HG02870 (cell line): ENCODE measurements around the gene TPBG.
"Not testable (repeated sequence)": the region's sequence is repeated elsewhere in the genome, so short reads cannot be mapped to it uniquely, and the experiment has no call there.

ENCODE experiments used
- ATAC-seq: cut with Tn5 transposase; IDR thresholded peaks from one replicate; pipeline ENCODE4 v1.9.1; 2021; ENCODE audit warnings: mild to moderate bottlenecking, moderate library complexity; ENCODE audit not compliant: unreplicated experiment

TPBG gene

GRCh38 chr6:82372656-82373055 is 9.0 kb downstream of the TPBG start:
- ATAC-seq, result no peak

GRCh38 chr6:82374516-82374915 is 10.9 kb downstream of the TPBG start:
- no peak for ATAC-seq

- ATAC-seq, result no peak
These were observed 13.0 kb downstream of the TPBG start for GRCh38 chr6:82376636-82377035.

GRCh38 chr6:82380566-82381185 is 17.1 kb downstream of the TPBG start:
- ATAC-seq, result no peak

- peak; percentile 80 for ATAC-seq
These were observed 17.7 kb downstream of the TPBG start for GRCh38 chr6:82381278-82381677.

- ATAC-seq, result no peak
These were observed 21.5 kb downstream of the TPBG start for GRCh38 chr6:82385102-82385501.

- ATAC-seq, result no peak
These were observed 21.9 kb downstream of the TPBG start for GRCh38 chr6:82385546-82385945.

DNA sequence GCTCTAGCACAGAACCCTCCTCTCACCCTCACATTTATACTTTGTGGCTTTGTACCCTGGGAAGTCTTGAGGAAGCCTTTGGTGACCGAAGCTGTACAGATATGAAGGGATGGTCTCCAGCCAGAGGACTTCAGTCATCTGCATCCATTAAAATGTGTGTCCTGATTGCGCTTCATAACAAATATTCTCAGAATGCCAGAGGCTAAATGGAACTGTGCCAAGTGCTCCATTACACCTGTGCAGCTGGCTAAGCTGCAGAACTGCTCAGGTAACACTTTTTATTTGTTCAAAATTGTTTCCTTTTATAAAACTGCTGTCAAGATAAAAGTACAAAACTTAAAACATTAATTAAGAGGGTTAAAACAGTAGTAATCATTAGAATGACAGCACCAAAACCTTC is 22.3 kb downstream of the TPBG start:
- ATAC-seq, result no peak

DNA sequence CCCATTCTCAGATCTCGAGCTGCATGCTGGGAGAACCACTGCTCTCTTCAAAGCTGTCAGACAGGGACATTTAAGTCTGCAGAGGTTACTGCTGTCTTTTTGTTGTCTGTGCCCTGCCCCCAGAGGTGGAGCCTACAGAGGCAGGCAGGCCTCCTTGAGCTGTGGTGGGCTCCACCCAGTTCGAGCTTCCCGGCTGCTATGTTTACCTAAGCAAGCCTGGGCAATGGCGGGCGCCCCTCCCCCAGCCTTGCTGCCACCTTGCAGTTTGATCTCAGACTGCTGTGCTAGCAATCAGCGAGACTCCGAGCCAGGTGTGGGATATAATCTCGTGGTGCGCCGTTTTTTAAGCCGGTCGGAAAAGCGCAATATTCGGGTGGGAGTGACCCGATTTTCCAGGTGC is 31.2 kb downstream of the TPBG start:
- ATAC-seq, result not testable (repeated sequence)

DNA sequence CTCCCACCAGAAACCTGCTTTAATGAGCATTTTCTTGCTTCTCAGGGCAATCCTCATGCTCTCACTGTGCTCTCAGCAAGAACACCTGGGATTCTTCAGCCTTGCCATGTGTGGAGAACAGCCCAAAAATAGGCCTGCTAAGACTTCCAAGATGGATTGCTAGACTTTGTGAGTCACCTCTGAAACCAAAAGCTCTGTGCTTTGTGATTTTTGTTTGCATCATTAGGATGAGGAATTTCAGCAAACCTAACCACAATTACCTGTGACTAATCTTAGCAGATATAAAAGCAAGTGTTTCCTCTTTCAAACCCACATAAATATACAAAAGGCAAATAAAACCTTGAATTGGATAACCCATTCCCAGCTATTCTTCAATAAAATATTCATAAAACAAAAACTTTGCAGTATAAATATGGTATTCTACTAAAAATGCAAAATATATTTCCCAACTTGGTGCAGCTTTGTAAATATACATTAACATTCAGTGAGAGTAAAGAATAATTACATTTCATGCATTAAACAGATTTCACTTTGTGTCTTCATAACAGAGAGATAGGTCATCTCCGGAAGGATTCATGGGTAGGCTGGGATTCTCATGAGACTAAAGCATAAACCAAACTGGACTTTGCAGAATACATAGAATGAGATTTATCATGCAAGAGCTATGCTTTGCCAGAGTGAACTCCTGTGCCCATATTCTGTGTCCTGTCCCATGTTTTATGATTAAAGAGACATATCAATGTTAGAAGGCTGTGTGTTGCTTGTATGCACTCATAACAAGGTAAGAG is 33.5 kb downstream of the TPBG start:
- no peak for ATAC-seq

GRCh38 chr6:82397962-82398692 is 34.5 kb downstream of the TPBG start:
- no peak for ATAC-seq

- peak; percentile 65 for ATAC-seq
These were observed 45.4 kb downstream of the TPBG start for GRCh38 chr6:82408952-82409431.

DNA sequence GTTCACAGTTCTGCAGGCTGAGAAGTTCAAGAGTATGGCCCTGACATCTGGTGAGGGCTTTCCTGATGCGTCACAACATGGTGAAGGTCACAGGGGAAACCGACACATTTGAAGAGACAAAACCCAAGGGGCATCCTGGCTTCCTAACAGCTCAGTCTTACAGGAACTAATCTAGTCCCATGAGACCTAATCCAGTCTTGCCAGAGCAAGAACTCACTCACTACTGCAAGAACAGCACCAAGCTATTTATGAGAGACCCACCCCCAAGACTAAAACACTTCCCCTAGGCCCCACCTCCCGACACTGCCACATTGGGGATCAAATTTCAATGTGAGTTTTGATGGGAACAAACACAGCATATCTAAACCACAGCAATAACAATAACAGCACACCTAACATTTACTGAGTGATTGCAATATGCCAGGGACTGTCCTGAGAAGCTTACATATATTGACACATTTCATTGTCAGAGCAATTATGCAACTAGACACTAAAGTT is 46.6 kb downstream of the TPBG start:
- ATAC-seq, result no peak

GRCh38 chr6:82413868-82414267 is 50.3 kb downstream of the TPBG start:
- ATAC-seq, result no peak

DNA sequence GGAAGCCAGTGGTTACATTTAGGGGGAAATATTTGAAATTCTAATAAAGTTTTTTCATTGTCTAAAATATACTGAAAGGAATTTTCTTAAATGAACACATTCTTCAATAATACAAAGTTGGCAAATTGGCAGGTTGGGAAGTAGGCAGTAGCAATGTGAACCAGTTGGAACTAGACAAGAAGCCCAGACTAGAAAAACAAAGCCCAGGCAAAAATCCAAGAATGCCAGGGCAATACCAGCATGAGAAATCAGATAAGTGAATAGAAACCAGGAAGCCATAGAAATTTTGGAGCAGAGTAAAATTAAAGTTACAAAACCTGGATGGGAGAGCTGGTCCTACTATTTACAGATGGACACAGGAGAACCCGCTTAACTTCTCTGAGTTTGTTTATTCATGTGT is 52.2 kb downstream of the TPBG start:
- ATAC-seq, result no peak

GRCh38 chr6:82416346-82416745 is 52.7 kb downstream of the TPBG start:
- no peak for ATAC-seq
